ENCODE data around the gene HDLBP.

GRCh38 chr2:241182531-241183133, 132.8 kb downstream of the HDLBP start:
- TF ChIP-seq CTCF (IDR thresholded peaks at IDR 0.05) (no peak), POLR2A (IDR thresholded peaks at IDR 0.05) (no peak)
